Measurements from ENCODE around the gene GAGE12J. TPM values are rescaled to one million over a fixed set of nuclear protein-coding genes. Genes with fewer than 3 reads are reported as not detected.
"Not testable (repeated sequence)": the region's sequence is repeated elsewhere in the genome, so short reads cannot be mapped to it uniquely, and the experiment has no call there.

Gene GAGE12J
- not detected for total RNA-seq

- H3K4me1 Mint-ChIP-seq; POLR2A ChIA-PET; H3K9me3 Mint-ChIP-seq; CTCF ChIA-PET; DNase-seq; H3K36me3 Mint-ChIP-seq (ENCODE audit: low read depth); H3K4me3 Mint-ChIP-seq; H3K27ac Mint-ChIP-seq; H3K27me3 Mint-ChIP-seq: not testable (repeated sequence)
Measured at GRCh38 chrX:49321737-49322136, at the start of gene GAGE12J. Gene GAGE12J (plus strand): TSS chrX:49322037. CDS start chrX:49323194, 1,157 bp downstream.

DNA sequence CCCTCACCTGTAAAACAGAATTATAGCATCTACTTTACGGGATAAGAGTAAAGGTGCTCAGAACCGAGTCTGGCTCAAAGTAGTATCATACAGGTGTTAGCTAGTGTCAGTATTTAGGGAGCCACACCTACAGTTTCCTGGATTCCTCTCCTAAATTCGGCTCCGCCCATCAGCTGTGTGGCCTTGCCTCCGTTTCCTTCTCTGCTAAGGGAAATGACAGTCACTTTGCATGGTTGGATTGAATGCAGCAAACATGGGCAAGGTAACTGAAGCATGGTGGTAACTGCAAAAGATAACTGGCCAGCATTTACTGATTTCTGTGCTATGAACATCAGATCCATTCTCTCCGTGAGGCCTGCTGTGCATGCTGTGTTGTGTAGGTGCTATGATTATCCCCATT, 49.4 kb upstream of the GAGE12J start:
- peaks cover 33% of the 10 kb centered on the region for H3K36me3 Mint-ChIP-seq (ENCODE audit: low read depth)
- H3K4me1 Mint-ChIP-seq, result peaks cover 80% of the 10 kb centered on the region
- peak overlapping the region; percentile 95 for H3K27ac Mint-ChIP-seq
- peak overlapping the region; percentile 81 for H3K4me3 Mint-ChIP-seq
- ChIA-PET POLR2A (interaction anchor here (0.6 to 2.5 kb wide), 13 partner anchors 8 to 559 kb away, joined by 3 to 25 read pairs (median 6); partner anchors contain the start of genes CCDC22, FOXP3 and PLP2), CTCF (interaction anchor here (1.2 to 2.9 kb wide), 2 partner anchors 79 to 82 kb away, joined by 4 to 12 read pairs; no protein-coding TSS in a partner anchor)
- H3K9me3 Mint-ChIP-seq, result no peaks in the 10 kb centered on the region
- peak; percentile 52 for DNase-seq
- H3K27me3 Mint-ChIP-seq, result no peaks in the 10 kb centered on the region

DNA sequence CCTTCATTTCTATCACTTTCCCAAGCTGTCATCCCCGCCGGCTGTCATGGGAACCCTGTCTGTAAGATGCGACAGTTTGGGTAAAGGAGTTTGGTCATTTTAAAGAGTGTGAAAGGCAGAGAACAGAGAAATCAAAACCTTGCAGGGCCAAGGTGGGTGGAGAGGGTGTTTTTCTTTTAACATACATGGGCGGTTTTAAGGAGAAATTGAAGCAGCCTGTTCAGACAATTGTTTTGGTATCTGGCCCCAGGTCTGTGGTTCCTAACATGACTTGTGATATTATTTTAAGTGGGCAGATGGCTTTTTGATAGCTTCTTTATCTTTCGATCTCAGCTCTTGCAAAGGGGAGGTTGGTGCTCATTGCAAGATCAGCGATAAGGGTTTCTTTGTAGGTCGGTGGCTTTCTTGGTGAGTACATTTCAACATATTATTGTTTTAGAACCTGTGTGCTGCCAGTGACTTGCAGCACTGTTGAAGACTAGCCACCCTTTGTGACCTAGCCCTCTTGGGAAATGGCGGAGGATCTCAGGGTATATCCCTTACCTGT, 48.6 kb upstream of the GAGE12J start:
- peaks cover 80% of the 10 kb centered on the region for H3K4me1 Mint-ChIP-seq
- DNase-seq, result peak; percentile 52
- no peaks in the 10 kb centered on the region for H3K27me3 Mint-ChIP-seq
- no peaks in the 10 kb centered on the region for H3K9me3 Mint-ChIP-seq
- peak overlapping the region; percentile 95 for H3K27ac Mint-ChIP-seq
- H3K36me3 Mint-ChIP-seq (ENCODE audit: low read depth), result peaks cover 33% of the 10 kb centered on the region
- POLR2A ChIA-PET, result interaction anchor here (0.7 to 2.5 kb wide), 12 partner anchors 9 to 560 kb away, joined by 3 to 25 read pairs (median 6); partner anchors contain the start of genes CCDC22, FOXP3 and PLP2
- peak overlapping the region; percentile 81 for H3K4me3 Mint-ChIP-seq
- CTCF ChIA-PET, result interaction anchor here (1.2 to 2.9 kb wide), 2 partner anchors 80 to 83 kb away, joined by 4 to 12 read pairs; no protein-coding TSS in a partner anchor

DNA sequence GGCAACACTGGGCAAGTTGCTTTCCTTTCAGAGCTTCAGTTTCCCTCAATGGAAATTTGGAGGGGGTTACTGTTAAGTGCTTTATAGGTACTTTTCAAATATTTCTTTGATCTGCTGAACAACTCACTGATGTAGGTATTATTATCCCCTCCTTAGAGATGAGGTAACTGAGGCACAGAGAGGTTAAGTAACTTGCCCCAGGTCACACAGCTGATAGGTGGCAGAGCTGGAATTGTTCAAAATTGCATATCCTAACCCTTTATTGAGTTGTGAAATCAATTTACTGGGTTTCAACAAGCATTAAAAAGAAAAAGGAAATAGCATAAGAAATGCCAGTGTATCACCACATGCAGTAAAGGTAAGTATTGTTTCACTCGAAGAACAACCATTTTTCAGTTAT, 45.6 kb upstream of the GAGE12J start:
- ChIA-PET POLR2A (interaction anchor here (1.0 to 1.4 kb wide), 4 partner anchors 8 to 318 kb away, joined by 3 to 6 read pairs (median 3); no protein-coding TSS in a partner anchor), CTCF (no interaction called here)
- Mint-ChIP-seq H3K36me3 (ENCODE audit: low read depth) (peaks cover 35% of the 10 kb centered on the region), H3K9me3 (no peaks in the 10 kb centered on the region), H3K27me3 (no peaks in the 10 kb centered on the region), H3K27ac (peak overlapping the region; percentile 95), H3K4me3 (no peak overlapping the region), H3K4me1 (peaks cover 89% of the 10 kb centered on the region)
- no peak for DNase-seq

GRCh38 chrX:49276671-49277534, 44.9 kb upstream of the GAGE12J start:
- Mint-ChIP-seq H3K36me3 (ENCODE audit: low read depth) (peaks cover 30% of the 10 kb centered on the region), H3K27me3 (no peaks in the 10 kb centered on the region), H3K27ac (peak overlapping the region; percentile 95), H3K4me3 (peak overlapping the region; percentile 60), H3K4me1 (peaks cover 82% of the 10 kb centered on the region), H3K9me3 (no peaks in the 10 kb centered on the region)
- POLR2A ChIA-PET, result interaction anchor here (1.0 to 1.4 kb wide), 6 partner anchors 9 to 319 kb away, joined by 3 to 6 read pairs (median 4); partner anchors contain the start of gene FOXP3
- DNase-seq, result no peak
- CTCF ChIA-PET, result interaction anchor here (0.5 kb wide), 1 partner anchor 97 kb away, joined by 4 read pairs; no protein-coding TSS in a partner anchor

DNA sequence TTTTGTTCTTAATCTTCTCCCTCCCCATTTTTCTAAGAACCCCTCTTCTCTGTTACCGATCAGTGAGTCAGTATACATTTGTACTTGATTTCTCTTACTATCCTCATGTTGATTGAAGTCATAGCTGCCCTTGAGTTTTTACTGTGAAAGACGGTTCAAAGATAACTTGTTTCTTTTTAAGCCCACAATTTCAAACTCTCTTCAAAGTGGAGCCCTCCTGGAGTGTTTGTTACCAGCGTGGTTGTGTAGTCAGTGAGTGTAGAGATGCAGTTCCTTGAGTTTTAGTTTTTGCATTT, 44.4 kb upstream of the GAGE12J start:
- Mint-ChIP-seq H3K27me3 (no peaks in the 10 kb centered on the region), H3K4me3 (peak overlapping the region; percentile 60), H3K4me1 (peaks cover 82% of the 10 kb centered on the region), H3K27ac (peak overlapping the region; percentile 95), H3K36me3 (ENCODE audit: low read depth) (peaks cover 34% of the 10 kb centered on the region), H3K9me3 (no peaks in the 10 kb centered on the region)
- ChIA-PET CTCF (no interaction called here), POLR2A (interaction anchor here (1.0 to 1.4 kb wide), 4 partner anchors 9 to 111 kb away, joined by 3 to 6 read pairs (median 4); partner anchors contain the start of gene FOXP3)
- no peak for DNase-seq

DNA sequence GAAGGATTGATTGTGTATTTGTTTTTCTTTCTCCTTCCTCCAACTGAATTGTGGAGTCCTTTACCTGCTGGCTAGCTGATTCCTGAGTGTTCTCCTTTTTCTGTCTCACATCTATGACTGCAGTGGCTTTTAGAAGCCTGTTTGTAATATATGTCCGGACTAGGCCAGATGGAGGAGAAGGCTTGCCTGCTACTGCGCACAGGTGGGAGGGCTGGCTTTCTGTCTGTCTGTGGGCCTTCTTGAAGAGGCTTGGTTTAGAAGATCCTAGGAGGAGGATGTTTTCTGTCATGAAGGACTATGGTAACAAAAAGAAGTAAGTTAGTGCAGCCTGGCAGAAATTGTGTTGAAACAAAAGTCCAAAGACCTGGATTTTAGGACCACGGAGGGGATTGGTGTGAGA, 43.8 kb upstream of the GAGE12J start:
- Mint-ChIP-seq H3K4me1 (peaks cover 77% of the 10 kb centered on the region), H3K27me3 (no peaks in the 10 kb centered on the region), H3K4me3 (peak overlapping the region; percentile 60), H3K27ac (peak overlapping the region; percentile 95), H3K36me3 (ENCODE audit: low read depth) (peaks cover 34% of the 10 kb centered on the region), H3K9me3 (no peaks in the 10 kb centered on the region)
- ChIA-PET CTCF (no interaction called here), POLR2A (interaction anchor here (1.2 to 1.4 kb wide), 2 partner anchors 9 to 112 kb away, joined by 4 to 6 read pairs; no protein-coding TSS in a partner anchor)
- DNase-seq, result no peak

- Mint-ChIP-seq H3K9me3 (no peaks in the 10 kb centered on the region), H3K27me3 (no peaks in the 10 kb centered on the region), H3K27ac (no peak overlapping the region), H3K36me3 (ENCODE audit: low read depth) (peaks cover 14% of the 10 kb centered on the region), H3K4me3 (no peak overlapping the region), H3K4me1 (peaks cover 38% of the 10 kb centered on the region)
- CTCF ChIA-PET, result no interaction called here
- DNase-seq, result no peak
- POLR2A ChIA-PET, result no interaction called here
Measured at GRCh38 chrX:49282647-49283011, 39.2 kb upstream of the GAGE12J start.

DNA sequence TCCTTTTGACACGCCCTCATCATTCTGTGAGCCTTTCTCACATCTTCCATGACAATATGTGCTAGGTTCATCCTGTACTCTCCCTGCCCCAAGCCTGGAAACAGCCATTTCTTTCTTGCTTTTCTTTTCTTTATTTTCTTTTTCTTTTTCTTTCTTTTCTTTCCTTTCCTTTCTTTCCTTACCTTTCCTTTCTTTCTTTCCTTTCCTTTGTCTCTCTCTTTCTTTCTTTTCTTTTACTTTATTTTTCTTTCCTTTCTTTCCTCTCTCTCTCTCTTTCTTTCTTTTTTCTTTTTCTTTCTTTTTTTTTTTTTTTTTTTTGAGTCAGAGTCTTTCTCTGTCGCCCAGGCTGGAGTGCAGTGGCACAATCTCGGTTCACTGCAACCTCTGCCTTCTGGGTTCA, 37.6 kb upstream of the GAGE12J start:
- Mint-ChIP-seq H3K27me3 (no peaks in the 10 kb centered on the region), H3K4me1 (peaks cover 36% of the 10 kb centered on the region), H3K36me3 (ENCODE audit: low read depth) (peaks cover 12% of the 10 kb centered on the region), H3K27ac (no peak overlapping the region), H3K4me3 (no peak overlapping the region), H3K9me3 (no peaks in the 10 kb centered on the region)
- DNase-seq, result no peak
- ChIA-PET CTCF (no interaction called here), POLR2A (interaction anchor here (1.2 kb wide), 1 partner anchor 8 kb away, joined by 3 read pairs; no protein-coding TSS in a partner anchor)

GRCh38 chrX:49286136-49286535, 35.7 kb upstream of the GAGE12J start:
- peaks cover 9% of the 10 kb centered on the region for H3K36me3 Mint-ChIP-seq (ENCODE audit: low read depth)
- POLR2A ChIA-PET, result interaction anchor here (1.4 kb wide), 1 partner anchor 10 kb away, joined by 6 read pairs; no protein-coding TSS in a partner anchor
- H3K27ac Mint-ChIP-seq, result no peak overlapping the region
- no peaks in the 10 kb centered on the region for H3K27me3 Mint-ChIP-seq
- DNase-seq, result no peak
- CTCF ChIA-PET, result no interaction called here
- no peak overlapping the region for H3K4me3 Mint-ChIP-seq
- H3K4me1 Mint-ChIP-seq, result peaks cover 25% of the 10 kb centered on the region
- H3K9me3 Mint-ChIP-seq, result no peaks in the 10 kb centered on the region

DNA sequence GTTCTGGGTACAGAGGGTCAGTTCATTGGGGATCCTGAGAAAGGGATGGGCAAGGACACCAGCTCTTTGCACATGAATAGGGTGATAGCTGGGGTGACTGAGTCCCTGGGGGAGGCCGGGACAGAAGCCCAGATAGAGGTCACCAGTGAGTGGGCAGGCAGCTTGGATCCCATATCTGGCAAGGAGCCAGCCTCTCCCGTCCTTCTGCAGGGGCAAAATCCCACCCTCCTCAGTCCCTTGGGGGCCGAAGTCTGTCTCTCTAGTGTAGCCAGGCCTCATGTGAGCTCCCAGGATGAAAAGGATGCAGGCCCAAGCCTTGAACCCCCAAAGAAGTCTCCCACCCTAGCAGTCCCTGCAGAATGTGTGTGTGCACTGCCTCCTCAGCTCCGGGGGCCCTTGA, 35.3 kb upstream of the GAGE12J start:
- no peaks in the 10 kb centered on the region for H3K9me3 Mint-ChIP-seq
- H3K4me3 Mint-ChIP-seq, result no peak overlapping the region
- POLR2A ChIA-PET, result interaction anchor here (1.3 to 1.4 kb wide), 2 partner anchors 11 to 13 kb away, joined by 4 to 6 read pairs; no protein-coding TSS in a partner anchor
- CTCF ChIA-PET, result no interaction called here
- no peak for DNase-seq
- no peak overlapping the region for H3K27ac Mint-ChIP-seq
- peaks cover 8% of the 10 kb centered on the region for H3K36me3 Mint-ChIP-seq (ENCODE audit: low read depth)
- H3K4me1 Mint-ChIP-seq, result peaks cover 25% of the 10 kb centered on the region
- no peaks in the 10 kb centered on the region for H3K27me3 Mint-ChIP-seq

GRCh38 chrX:49287665-49288064, 34.2 kb upstream of the GAGE12J start:
- no peaks in the 10 kb centered on the region for H3K9me3 Mint-ChIP-seq
- DNase-seq, result no peak

DNA sequence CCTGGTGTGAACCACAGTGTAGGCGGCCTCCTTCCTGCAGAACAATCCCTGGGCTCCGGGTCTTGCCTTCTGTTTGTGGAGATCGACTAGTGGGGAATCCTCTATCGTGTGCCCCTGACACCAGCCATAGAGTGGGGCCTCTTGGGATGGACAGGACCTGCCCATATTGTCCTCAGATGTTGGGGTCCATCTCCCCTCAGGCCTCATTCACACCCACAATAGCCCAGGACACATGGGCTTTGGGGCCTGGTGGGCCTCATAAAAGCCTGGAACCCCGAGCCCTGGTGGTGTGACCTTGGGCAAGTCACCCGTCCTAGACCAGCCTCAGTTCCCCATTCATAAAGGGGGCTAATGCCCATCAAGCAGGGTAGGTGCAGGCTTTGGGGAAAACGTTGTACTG, 31.6 kb upstream of the GAGE12J start:
- DNase-seq, result no peak
- H3K9me3 Mint-ChIP-seq, result no peaks in the 10 kb centered on the region
- ChIA-PET CTCF (no interaction called here), POLR2A (no interaction called here)
- no peaks in the 10 kb centered on the region for H3K27me3 Mint-ChIP-seq
- peaks cover 25% of the 10 kb centered on the region for H3K4me1 Mint-ChIP-seq
- H3K36me3 Mint-ChIP-seq (ENCODE audit: low read depth), result peaks cover 5% of the 10 kb centered on the region
- no peak overlapping the region for H3K4me3 Mint-ChIP-seq
- no peak overlapping the region for H3K27ac Mint-ChIP-seq

More at GRCh38 chrX:49287665-49288064, 34.2 kb upstream of the GAGE12J start:
- ChIA-PET POLR2A (interaction anchor here (1.3 to 1.6 kb wide), 2 partner anchors 14 to 18 kb away, joined by 3 to 4 read pairs; partner anchors contain the start of gene PPP1R3F), CTCF (no interaction called here)
- Mint-ChIP-seq H3K27ac (peak overlapping the region; percentile 31), H3K4me1 (peaks cover 25% of the 10 kb centered on the region), H3K36me3 (ENCODE audit: low read depth) (peaks cover 5% of the 10 kb centered on the region), H3K27me3 (no peaks in the 10 kb centered on the region), H3K4me3 (no peak overlapping the region)

Data from activated CD4-positive, alpha-beta memory T cell treated with anti-CD3 and anti-CD28 coated beads, Interleukin-2, amount 10 ng/mL, durations not matched to agents 7 days and 5 days (primary cell).